Measurements from ENCODE around the gene CENPX.

Gene CENPX

GRCh38 chr17:82022310-82022980 is at the start of gene CENPX:
TSS of gene CENPX (minus strand) at chr17:82022878. CDS start at chr17:82022861, 17 bp downstream.
- ATAC-seq: no peak
- DNase-seq: no peak

- ATAC-seq (no peak), DNase-seq (no peak)
Measured at GRCh38 chr17:82070611-82071010, 47.9 kb upstream of the CENPX start.

- DNase-seq: peak; percentile 84
- peak; percentile 82 for ATAC-seq
Measured at GRCh38 chr17:82065638-82066303, 43.1 kb upstream of the CENPX start, which contains the start of gene DUS1L. TSS of gene DUS1L (minus strand) at chr17:82065804. CDS start at chr17:82065059, 745 bp downstream.

GRCh38 chr17:82065193-82065637 is 42.5 kb upstream of the CENPX start:
- DNase-seq (peak; percentile 37), ATAC-seq (peak; percentile 35)

GRCh38 chr17:82064433-82065192 is 41.9 kb upstream of the CENPX start:
- ATAC-seq (no peak), DNase-seq (no peak)

- DNase-seq: no peak
- no peak for ATAC-seq
Measured at GRCh38 chr17:82063424-82064415, 41.0 kb upstream of the CENPX start.

- no peak for DNase-seq
- ATAC-seq: no peak
Measured at GRCh38 chr17:82062984-82063368, 40.3 kb upstream of the CENPX start.

GRCh38 chr17:82062076-82062983 is 39.7 kb upstream of the CENPX start:
- no peak for ATAC-seq

GRCh38 chr17:82061047-82061925 is 38.6 kb upstream of the CENPX start:
- no peak for ATAC-seq
- DNase-seq: no peak

More at GRCh38 chr17:82062076-82062983, 39.7 kb upstream of the CENPX start:
- no peak for DNase-seq

- no peak for DNase-seq
- ATAC-seq: no peak
Measured at GRCh38 chr17:82060614-82061013, 37.9 kb upstream of the CENPX start.

GRCh38 chr17:82060001-82060380 is 37.3 kb upstream of the CENPX start:
- DNase-seq (no peak), ATAC-seq (no peak)

- DNase-seq (no peak), ATAC-seq (no peak)
Measured at GRCh38 chr17:82059272-82060000, 36.8 kb upstream of the CENPX start.

GRCh38 chr17:82058855-82059249 is 36.2 kb upstream of the CENPX start:
- no peak for DNase-seq
- ATAC-seq: no peak

- no peak for ATAC-seq
- no peak for DNase-seq
Measured at GRCh38 chr17:82058230-82058854, 35.7 kb upstream of the CENPX start.

- DNase-seq: no peak
- no peak for ATAC-seq
Measured at GRCh38 chr17:82056729-82057621, 34.3 kb upstream of the CENPX start.

- DNase-seq (no peak), ATAC-seq (no peak)
Measured at GRCh38 chr17:82055965-82056728, 33.5 kb upstream of the CENPX start.
